Spleen (tissue), 11 donors: ENCODE results near the gene MARK1. TPM values are rescaled to one million over a fixed set of nuclear protein-coding genes. Genes with fewer than 3 reads are reported as not detected.

Experiments used
- DNase-seq: peaks from one replicate; pipeline ENCODE4 v3.0.0-alpha.2; 2020
- H3K27ac ChIP-seq, 8 donors: fragments of 200-600 bp; sonication (generic) in 7 of 8; 1 replicate in 4 of 8; 2 replicates in 4 of 8; pipeline versions ENCODE4 v1.5.0 to v1.8.0; 2016 to 2021; ENCODE audit warnings: inconsistent platforms in 4 of 8, mild to moderate bottlenecking in 4 of 8, moderate library complexity in 1 of 8
- H3K27me3 ChIP-seq, 7 donors: fragments of 200-600 bp; sonication (generic) in 6 of 7; replicated peaks in 1 of 7; 1 replicate in 4 of 7; 2 replicates in 3 of 7; pipeline versions ENCODE4 v1.5.0 to v1.8.0; 2016 to 2021; ENCODE audit warnings: inconsistent platforms in 3 of 7, mild to moderate bottlenecking in 1 of 7
- H3K36me3 ChIP-seq, 6 donors: fragments of 200-600 bp; sonication (generic) in 5 of 6; 1 replicate in 4 of 6; 2 replicates in 2 of 6; pipeline versions ENCODE4 v1.5.0 to v1.8.0; 2016 to 2021; ENCODE audit warnings: inconsistent platforms in 2 of 6
- H3K4me1 ChIP-seq, 6 donors: fragments of 200-600 bp; sonication (generic) in 5 of 6; 1 replicate in 3 of 6; 2 replicates in 3 of 6; pipeline versions ENCODE4 v1.5.0 to v1.8.0; 2016 to 2021; ENCODE audit warnings: inconsistent platforms in 3 of 6
- H3K4me3 ChIP-seq, 8 donors: fragments of 200-600 bp; sonication (generic) in 7 of 8; 1 replicate in 4 of 8; 2 replicates in 4 of 8; pipeline versions ENCODE4 v1.5.0 to v1.8.0; 2016 to 2021; ENCODE audit warnings: inconsistent platforms in 4 of 8, mild to moderate bottlenecking in 4 of 8, moderate library complexity in 2 of 8
- H3K9me3 ChIP-seq, 8 donors: fragments of 200-600 bp; sonication (generic) in 7 of 8; 1 replicate in 4 of 8; 2 replicates in 4 of 8; pipeline versions ENCODE4 v1.5.0 to v1.8.0; 2016 to 2021; ENCODE audit warnings: inconsistent platforms in 4 of 8
- POLR2A ChIP-seq, 3 donors: fragments of 450-650 bp; IDR thresholded peaks; one replicate each; pipeline ENCODE4 v1.5.1; 2017; ENCODE audit warnings: antibody characterized with exemption in 3 of 3, mild to moderate bottlenecking in 1 of 3
- POLR2AphosphoS5 ChIP-seq, 3 donors: sonication (generic); formaldehyde crosslinking; IDR thresholded peaks; one replicate each; pipeline ENCODE4 v1.5.1; 2017; ENCODE audit warnings: antibody characterized with exemption in 3 of 3
- WGBS, 5 donors: extraction: QIAGEN DNeasy Blood & Tissue Kit in 3 of 5; methylation state at CpG; one replicate each; pipeline versions ENCODE4 v1.1.5 to v1.1.7; 2013 to 2018; 5-methylcytosine and 5-hydroxymethylcytosine counted together
- intact Hi-C: fragments of 100-400 bp; cut with DNase I; formaldehyde crosslinking; loops from one replicate; pipeline ENCODE4 v1.15.0; 2023; ENCODE audit warnings: low total_unique reads
- polyA plus RNA-seq, 3 donors: library from polyadenylated mRNA; stranded (reverse); fragments of 200-250 nt; gene quantifications; one replicate each; pipeline ENCODE4 v1.2.1, GENCODE V29; 2013
- total RNA-seq, 7 donors: library from RNA; depleted of rRNA in 3 of 7; stranded (reverse); fragments of >200 nt in 3 of 7; fragmentation: NEBNext Ultra II Directional in 4 of 7; extraction: Animal tissue kit (Norgen Biotek cat#: 25700) in 4 of 7; gene quantifications; one replicate each; pipeline versions ENCODE4 v1.1.0 to v1.2.1, GENCODE V29; 2016 to 2021
- TF ChIP-seq, protein P1 (sequence below), 11 experiments: fragments of 200-600 bp in 7 of 11; fragments of 450-650 bp in 4 of 11; sonication (generic) in 4 of 11; IDR thresholded peaks in 8 of 11; conservative IDR thresholded peaks in 3 of 11; 1 replicate in 7 of 11; 2 replicates in 4 of 11; pipeline versions ENCODE4 v1.4.0 to v1.8.0; 2016 to 2021; ENCODE audit warnings: antibody characterized with exemption in 11 of 11, inconsistent platforms in 4 of 11, mild to moderate bottlenecking in 1 of 11
- donor health status: healthy with polysubstance abuse.
- donor health status: DM: no; HTN: no; CAD: no; lungs with moderate emphysema.
- donor health status: DM: no; HTN: no; CAD: no.
- donor health status: Bipolar disorder and iron deficiency.
- donor health status: healthy.
- donor health status: DM: no; HTN: no; CAD: no.
- donor health status: DM: yes; HTN: yes; CAD: no.

Gene MARK1
- total and polyA plus RNA-seq, 10 donors: 0.59 to 3.9 (median 2.1) TPM

DNA sequence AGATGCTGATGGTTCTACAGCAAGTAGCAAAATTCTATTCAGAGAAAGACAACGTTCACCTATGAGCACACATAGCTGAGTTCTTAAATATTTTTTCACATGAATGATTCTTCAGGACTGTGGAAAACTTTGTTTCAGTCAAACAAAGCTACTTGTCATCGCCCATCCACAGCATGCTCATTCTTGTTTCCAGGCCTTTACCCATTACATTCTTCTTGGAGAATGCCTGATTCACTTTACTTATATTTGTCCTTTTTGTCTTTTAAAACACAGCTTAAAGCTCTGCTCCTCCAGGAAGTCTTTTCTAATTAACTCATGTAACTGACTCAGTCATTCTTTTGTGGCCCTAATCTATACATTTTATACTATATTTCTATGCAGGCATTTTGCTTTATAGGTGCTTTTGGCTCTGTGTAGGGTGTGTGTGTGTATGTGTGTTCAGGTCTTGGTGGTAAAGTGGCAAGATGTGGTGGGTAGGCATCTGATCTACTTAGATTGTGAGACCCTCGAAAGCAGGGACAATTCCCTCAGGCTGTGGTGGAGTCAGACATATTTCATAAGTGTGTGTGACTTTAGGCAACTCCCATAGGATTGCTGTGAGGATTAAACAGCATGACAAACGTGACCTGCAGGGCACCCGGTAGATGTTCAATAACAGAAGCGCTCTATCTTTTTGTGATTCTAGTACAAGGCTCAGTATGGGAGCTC is 11.8 kb upstream of the MARK1 start:
- Histone ChIP-seq H3K4me1 (no peaks in the 10 kb centered on the region), H3K4me3 (no peak overlapping the region), H3K27me3 (peaks cover 0 to 33% (median 0%) of the 10 kb centered on the region in 7 donors), H3K27ac (no peak overlapping the region), H3K36me3 (no peaks in the 10 kb centered on the region), H3K9me3 (no peaks in the 10 kb centered on the region)
- TF ChIP-seq, protein P1, sequence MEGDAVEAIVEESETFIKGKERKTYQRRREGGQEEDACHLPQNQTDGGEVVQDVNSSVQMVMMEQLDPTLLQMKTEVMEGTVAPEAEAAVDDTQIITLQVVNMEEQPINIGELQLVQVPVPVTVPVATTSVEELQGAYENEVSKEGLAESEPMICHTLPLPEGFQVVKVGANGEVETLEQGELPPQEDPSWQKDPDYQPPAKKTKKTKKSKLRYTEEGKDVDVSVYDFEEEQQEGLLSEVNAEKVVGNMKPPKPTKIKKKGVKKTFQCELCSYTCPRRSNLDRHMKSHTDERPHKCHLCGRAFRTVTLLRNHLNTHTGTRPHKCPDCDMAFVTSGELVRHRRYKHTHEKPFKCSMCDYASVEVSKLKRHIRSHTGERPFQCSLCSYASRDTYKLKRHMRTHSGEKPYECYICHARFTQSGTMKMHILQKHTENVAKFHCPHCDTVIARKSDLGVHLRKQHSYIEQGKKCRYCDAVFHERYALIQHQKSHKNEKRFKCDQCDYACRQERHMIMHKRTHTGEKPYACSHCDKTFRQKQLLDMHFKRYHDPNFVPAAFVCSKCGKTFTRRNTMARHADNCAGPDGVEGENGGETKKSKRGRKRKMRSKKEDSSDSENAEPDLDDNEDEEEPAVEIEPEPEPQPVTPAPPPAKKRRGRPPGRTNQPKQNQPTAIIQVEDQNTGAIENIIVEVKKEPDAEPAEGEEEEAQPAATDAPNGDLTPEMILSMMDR (IDR thresholded peaks at IDR 0.05 in 8 of 11, conservative IDR thresholded peaks at IDR 0.05 in 3 of 11): no peak
- TF ChIP-seq POLR2A (IDR thresholded peaks at IDR 0.05) (no peak), POLR2AphosphoS5 (IDR thresholded peaks at IDR 0.05) (no peak)
- no peak for DNase-seq
- 74 to 84% (median 81%) methylated on average over 6 of the region's 6 CpGs for WGBS, 5 donors
- intact Hi-C loops: no loop called here

- WGBS, 5 donors: 83 to 93% (median 88%) methylated on average over 2 of the region's 2 CpGs
- no peaks in the 10 kb centered on the region for H3K4me1 ChIP-seq
- TF ChIP-seq POLR2A (IDR thresholded peaks at IDR 0.05) (no peak), POLR2AphosphoS5 (IDR thresholded peaks at IDR 0.05) (no peak)
- TF ChIP-seq, protein P1 (IDR thresholded peaks at IDR 0.05 in 8 of 11, conservative IDR thresholded peaks at IDR 0.05 in 3 of 11): no peak
- H3K36me3 ChIP-seq: no peaks in the 10 kb centered on the region
- intact Hi-C loops: no loop called here
- H3K27me3 ChIP-seq: peaks cover 0 to 37% (median 0%) of the 10 kb centered on the region in 7 donors
- H3K9me3 ChIP-seq: no peaks in the 10 kb centered on the region
- no peak for DNase-seq
- no peak overlapping the region for H3K27ac ChIP-seq
- H3K4me3 ChIP-seq: no peak overlapping the region
Observed at GRCh38 chr1:220516722-220517042, 11.3 kb upstream of the MARK1 start.

DNA sequence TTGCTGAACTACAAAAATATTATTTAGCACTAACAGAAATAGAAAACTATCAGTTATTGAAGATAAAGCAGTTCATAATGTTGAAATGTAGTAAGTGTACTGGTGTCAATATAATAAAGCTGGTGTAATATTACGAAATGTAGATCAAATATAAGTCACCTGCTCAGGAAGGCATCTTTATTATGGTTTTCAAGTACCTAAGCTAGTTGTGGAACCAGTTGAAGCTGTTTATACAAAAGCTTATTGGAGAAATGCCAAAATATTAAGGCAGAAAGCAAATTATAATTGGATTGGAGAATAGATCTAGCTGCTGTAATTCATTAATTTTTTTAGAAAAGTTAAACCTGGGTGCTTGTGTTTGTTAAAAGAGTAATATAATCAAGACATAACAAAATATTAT is 6.2 kb upstream of the MARK1 start:
- WGBS, 5 donors: 67 to 86% (median 73%) methylated on average over 1 of the region's 1 CpG
- H3K27me3 ChIP-seq: peaks cover 0 to 52% (median 5%) of the 10 kb centered on the region in 7 donors
- H3K4me3 ChIP-seq: no peak overlapping the region
- H3K36me3 ChIP-seq: no peaks in the 10 kb centered on the region
- no peaks in the 10 kb centered on the region for H3K9me3 ChIP-seq
- no peak overlapping the region for H3K27ac ChIP-seq
- TF ChIP-seq, protein P1 (IDR thresholded peaks at IDR 0.05 in 8 of 11, conservative IDR thresholded peaks at IDR 0.05 in 3 of 11): no peak
- no peak for TF ChIP-seq POLR2A (IDR thresholded peaks at IDR 0.05)
- TF ChIP-seq POLR2AphosphoS5 (IDR thresholded peaks at IDR 0.05): no peak
- no peak for DNase-seq
- H3K4me1 ChIP-seq: peaks cover 0 to 3% (median 0%) of the 10 kb centered on the region in 6 donors
- intact Hi-C loops: no loop called here

- Histone ChIP-seq H3K4me3 (no peak overlapping the region), H3K36me3 (no peaks in the 10 kb centered on the region), H3K27me3 (peaks cover 0 to 77% (median 26%) of the 10 kb centered on the region in 7 donors), H3K27ac (no peak overlapping the region), H3K4me1 (peaks cover 0 to 35% (median 10%) of the 10 kb centered on the region in 6 donors), H3K9me3 (no peaks in the 10 kb centered on the region)
- WGBS, 5 donors: 51 to 55% (median 53%) methylated on average over 7 of the region's 7 CpGs
- DNase-seq: no peak
- intact Hi-C loops: no loop called here
- TF ChIP-seq POLR2A (IDR thresholded peaks at IDR 0.05): no peak
- TF ChIP-seq, protein P1 (IDR thresholded peaks at IDR 0.05 in 8 of 11, conservative IDR thresholded peaks at IDR 0.05 in 3 of 11): no peak
- no peak for TF ChIP-seq POLR2AphosphoS5 (IDR thresholded peaks at IDR 0.05)
Observed at GRCh38 chr1:220526294-220526693, 1.6 kb upstream of the MARK1 start.
